C4-2B (cell line): ENCODE results near the gene GPHA2.

Experiments
- ZFX ChIP-seq: fragments of 450-650 bp; IDR thresholded peaks from 2 replicates; pipeline ENCODE4 v1.6.1; 2017
- TF ChIP-seq, protein P1 (sequence below): fragments of 450-650 bp; conservative IDR thresholded peaks from 2 replicates; pipeline ENCODE4 v1.5.1; 2017; ENCODE audit warnings: mild to moderate bottlenecking

DNA sequence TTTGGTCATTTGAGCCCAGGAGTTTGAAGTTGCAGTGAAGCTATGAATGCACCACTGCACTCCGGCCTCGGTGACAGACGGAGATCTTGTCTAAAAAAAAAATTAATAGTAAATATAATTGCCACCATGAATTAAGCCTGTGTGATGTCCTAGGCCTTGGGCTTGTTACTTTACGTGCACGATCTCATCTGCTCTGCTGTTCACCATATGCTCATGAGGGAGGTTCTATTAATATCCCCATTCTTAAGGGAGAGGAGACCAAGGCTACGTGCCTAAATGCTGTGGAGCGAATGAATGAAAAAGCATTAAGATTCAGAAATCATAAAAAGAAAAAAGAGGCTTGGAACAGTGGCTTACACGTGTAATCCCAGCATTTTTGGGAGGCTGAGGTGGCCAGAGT is 16.1 kb downstream of the GPHA2 start:
- TF ChIP-seq, protein P1, sequence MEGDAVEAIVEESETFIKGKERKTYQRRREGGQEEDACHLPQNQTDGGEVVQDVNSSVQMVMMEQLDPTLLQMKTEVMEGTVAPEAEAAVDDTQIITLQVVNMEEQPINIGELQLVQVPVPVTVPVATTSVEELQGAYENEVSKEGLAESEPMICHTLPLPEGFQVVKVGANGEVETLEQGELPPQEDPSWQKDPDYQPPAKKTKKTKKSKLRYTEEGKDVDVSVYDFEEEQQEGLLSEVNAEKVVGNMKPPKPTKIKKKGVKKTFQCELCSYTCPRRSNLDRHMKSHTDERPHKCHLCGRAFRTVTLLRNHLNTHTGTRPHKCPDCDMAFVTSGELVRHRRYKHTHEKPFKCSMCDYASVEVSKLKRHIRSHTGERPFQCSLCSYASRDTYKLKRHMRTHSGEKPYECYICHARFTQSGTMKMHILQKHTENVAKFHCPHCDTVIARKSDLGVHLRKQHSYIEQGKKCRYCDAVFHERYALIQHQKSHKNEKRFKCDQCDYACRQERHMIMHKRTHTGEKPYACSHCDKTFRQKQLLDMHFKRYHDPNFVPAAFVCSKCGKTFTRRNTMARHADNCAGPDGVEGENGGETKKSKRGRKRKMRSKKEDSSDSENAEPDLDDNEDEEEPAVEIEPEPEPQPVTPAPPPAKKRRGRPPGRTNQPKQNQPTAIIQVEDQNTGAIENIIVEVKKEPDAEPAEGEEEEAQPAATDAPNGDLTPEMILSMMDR, result no peak
- TF ChIP-seq ZFX, result no peak
